Vagina (tissue), 2 donors: ENCODE measurements around the gene INO80E.

Experiments
- CTCF ChIP-seq, 3 experiments: fragments of 450-650 bp in 2 of 3; fragments of 200-600 bp in 1 of 3; sonication (generic) in 1 of 3; IDR thresholded peaks; one replicate each; pipeline ENCODE4 v1.5.1; 2017 to 2019; ENCODE audit warnings: antibody characterized with exemption in 3 of 3, mild to moderate bottlenecking in 2 of 3, moderate library complexity in 2 of 3
- POLR2A ChIP-seq, 2 donors: fragments of 450-650 bp; IDR thresholded peaks; one replicate each; pipeline ENCODE4 v1.6.1; 2017; ENCODE audit warnings: antibody characterized with exemption in 2 of 2, mild to moderate bottlenecking in 2 of 2, moderate library complexity in 2 of 2
- POLR2AphosphoS5 ChIP-seq, 2 donors: sonication (generic); formaldehyde crosslinking; IDR thresholded peaks; one replicate each; pipeline ENCODE4 v1.9.0; 2017; ENCODE audit warnings: antibody characterized with exemption in 2 of 2, mild to moderate bottlenecking in 2 of 2, low read depth in 1 of 2; ENCODE audit not compliant: insufficient read depth in 1 of 2

- TF ChIP-seq CTCF (IDR thresholded peaks at IDR 0.05), result no peak
- TF ChIP-seq POLR2AphosphoS5 (IDR thresholded peaks at IDR 0.05; ENCODE audit: insufficient read depth in 1 of 2, low read depth in 1 of 2), result no peak
- no peak for TF ChIP-seq POLR2A (IDR thresholded peaks at IDR 0.05)
Observed at GRCh38 chr16:29984137-29984763, 11.8 kb upstream of the INO80E start.
